Measurements from ENCODE around the gene NT5C2. TPM values are rescaled to one million over a fixed set of nuclear protein-coding genes. Genes with fewer than 3 reads are reported as not detected.

Gene NT5C2
- total and polyA plus RNA-seq, 2 of the 8 experiments (the other 6 are each of a cell fraction or from before 2014, with no cell fraction given): 35.2 to 106 TPM

DNA sequence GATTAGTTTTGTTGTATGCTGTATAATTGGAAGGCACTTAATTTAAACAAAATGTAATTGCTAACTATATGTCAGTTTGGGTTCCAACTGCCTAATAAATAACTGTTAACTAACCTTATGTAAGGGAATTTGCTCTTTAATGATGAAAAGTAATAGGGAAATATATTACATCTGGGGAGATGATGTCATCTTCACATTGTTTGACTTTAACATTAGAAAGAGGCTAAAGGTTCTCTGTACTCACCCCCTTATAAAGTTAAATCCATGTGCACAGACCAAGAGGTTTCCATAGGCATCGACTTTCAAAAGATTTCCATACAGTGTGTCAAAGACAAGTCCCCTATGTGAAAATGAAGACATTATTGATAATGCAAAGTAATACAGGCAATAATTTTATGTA lies 87.6 kb downstream of the NT5C2 start:
- H3K27me3 ChIP-seq (replicated peaks in 1 of 4; ENCODE audit: control insufficient read depth in 3 of 4, extremely low read depth in 1 of 4, insufficient read depth in 3 of 4, low read length in 3 of 4): no peaks in the 10 kb centered on the region
- FAIRE-seq: no peak
- H2AFZ ChIP-seq (ENCODE audit: low read length): no peak overlapping the region
- H4K91ac ChIP-seq (replicated peaks; ENCODE audit: insufficient read length, low read length): no peak overlapping the region
- no peaks in the 10 kb centered on the region for H3K23me2 ChIP-seq (ENCODE audit: low read depth, low read length)
- no peak overlapping the region for H3K4me2 ChIP-seq (ENCODE audit: insufficient read depth in 1 of 2, low read depth in 2 of 2, low read length in 2 of 2)
- no peak overlapping the region for H2BK5ac ChIP-seq (ENCODE audit: low read depth, low read length)
- peaks cover 0 to 1% of the 10 kb centered on the region in 2 experiments for H4K20me1 ChIP-seq (replicated peaks in 1 of 2; ENCODE audit: control insufficient read depth in 1 of 2, insufficient read depth in 2 of 2, low read length in 2 of 2)
- H3K4ac ChIP-seq (replicated peaks; ENCODE audit: insufficient read length, low read depth, low read length): no peak overlapping the region
- H2BK12ac ChIP-seq (ENCODE audit: low read depth, low read length): no peak overlapping the region
- H3K18ac ChIP-seq (ENCODE audit: extremely low read depth, low read length): no peak overlapping the region
- TF ChIP-seq EGR1 (IDR thresholded peaks at IDR 0.05; ENCODE audit: borderline replicate concordance, low read depth, low read length) (no peak), POLR2A (IDR thresholded peaks at IDR 0.05; ENCODE audit: control extremely low read depth in 1 of 2, low read depth in 2 of 2, low read length in 2 of 2) (no peak), NANOG (IDR thresholded peaks at IDR 0.05; ENCODE audit: insufficient read depth, low read depth, low read length, poor library complexity, severe bottlenecking) (no peak), GABPA (IDR thresholded peaks at IDR 0.05; ENCODE audit: borderline replicate concordance, insufficient read depth, low read length) (no peak), SAP30 (IDR thresholded peaks at IDR 0.05; ENCODE audit: insufficient read depth, insufficient replicate concordance, low read length) (no peak), RXRA (IDR thresholded peaks at IDR 0.05; ENCODE audit: insufficient read depth, low read depth, low read length) (no peak), BRCA1 (IDR thresholded peaks at IDR 0.05; ENCODE audit: low read depth, low read length) (no peak), SP4 (IDR thresholded peaks at IDR 0.05; ENCODE audit: low read length) (no peak), SIN3A (conservative IDR thresholded peaks at IDR 0.05 in 1 of 2, IDR thresholded peaks at IDR 0.05 in 1 of 2; ENCODE audit: low read depth in 1 of 2, low read length in 2 of 2) (no peak), KDM4A (IDR thresholded peaks at IDR 0.05; ENCODE audit: low read depth, low read length, severe bottlenecking) (no peak)
- TF ChIP-seq, protein P1, sequence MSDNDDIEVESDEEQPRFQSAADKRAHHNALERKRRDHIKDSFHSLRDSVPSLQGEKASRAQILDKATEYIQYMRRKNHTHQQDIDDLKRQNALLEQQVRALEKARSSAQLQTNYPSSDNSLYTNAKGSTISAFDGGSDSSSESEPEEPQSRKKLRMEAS (IDR thresholded peaks at IDR 0.05): no peak
- TF ChIP-seq, protein P2, sequence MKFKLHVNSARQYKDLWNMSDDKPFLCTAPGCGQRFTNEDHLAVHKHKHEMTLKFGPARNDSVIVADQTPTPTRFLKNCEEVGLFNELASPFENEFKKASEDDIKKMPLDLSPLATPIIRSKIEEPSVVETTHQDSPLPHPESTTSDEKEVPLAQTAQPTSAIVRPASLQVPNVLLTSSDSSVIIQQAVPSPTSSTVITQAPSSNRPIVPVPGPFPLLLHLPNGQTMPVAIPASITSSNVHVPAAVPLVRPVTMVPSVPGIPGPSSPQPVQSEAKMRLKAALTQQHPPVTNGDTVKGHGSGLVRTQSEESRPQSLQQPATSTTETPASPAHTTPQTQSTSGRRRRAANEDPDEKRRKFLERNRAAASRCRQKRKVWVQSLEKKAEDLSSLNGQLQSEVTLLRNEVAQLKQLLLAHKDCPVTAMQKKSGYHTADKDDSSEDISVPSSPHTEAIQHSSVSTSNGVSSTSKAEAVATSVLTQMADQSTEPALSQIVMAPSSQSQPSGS (IDR thresholded peaks at IDR 0.05; ENCODE audit: low read length): no peak
- H3K27ac ChIP-seq (ENCODE audit: low read depth, low read length): no peak overlapping the region
- H3K14ac ChIP-seq (ENCODE audit: insufficient read length): no peak overlapping the region
- H2AK5ac ChIP-seq (ENCODE audit: low read depth, low read length): no peak overlapping the region
- H4K8ac ChIP-seq (ENCODE audit: extremely low read depth, insufficient read depth, low read length): no peak overlapping the region
- H3K9ac ChIP-seq (replicated peaks in 1 of 4; ENCODE audit: extremely low read depth in 1 of 4, low read depth in 3 of 4, low read length in 3 of 4): no peak overlapping the region
- H4K5ac ChIP-seq (ENCODE audit: insufficient read length, low read depth, low read length): no peak overlapping the region
- H3K4me3 ChIP-seq (ENCODE audit: extremely low read depth in 1 of 4, insufficient read depth in 2 of 4, low read depth in 3 of 4, low read length in 4 of 4): no peak overlapping the region
- H3K79me1 ChIP-seq (ENCODE audit: low read depth, low read length): no peaks in the 10 kb centered on the region
- H2BK20ac ChIP-seq (ENCODE audit: low read length): no peak overlapping the region
- no peaks in the 10 kb centered on the region for H3K9me3 ChIP-seq (ENCODE audit: insufficient read depth in 2 of 2, low read depth in 1 of 2, low read length in 1 of 2)
- H3K23ac ChIP-seq (ENCODE audit: insufficient read length): no peak overlapping the region
- H3K36me3 ChIP-seq (ENCODE audit: control insufficient read depth in 2 of 4, insufficient read depth in 4 of 4, low read length in 3 of 4): peaks cover 0 to 17% (median 4%) of the 10 kb centered on the region in 4 experiments; a peak in 3 of 8 replicates
- H2BK120ac ChIP-seq (replicated peaks; ENCODE audit: low read depth, low read length): no peak overlapping the region
- no peak overlapping the region for H3K56ac ChIP-seq (replicated peaks; ENCODE audit: insufficient read length, low read depth, low read length)
- WGBS, 2 experiments (ENCODE audit: extremely low coverage in 1 of 2, insufficient coverage in 1 of 2, insufficient read length in 1 of 2, insufficient replicate concordance in 2 of 2, low coverage in 1 of 2, low lambda C conversion rate in 2 of 2, missing lambda C conversion rate in 1 of 2): 97% methylated on average over 1 of the region's 1 CpG; no CpG with 5 or more reads in 1 of the 2 experiments
- no peaks in the 10 kb centered on the region for H3K79me2 ChIP-seq (ENCODE audit: control insufficient read depth in 1 of 2, insufficient read depth in 2 of 2, low read length in 2 of 2)
- DNase-seq (ENCODE audit: low read depth in 1 of 2, low spot score in 2 of 2): no peak
- peaks cover 0 to 4% (median 0%) of the 10 kb centered on the region in 4 experiments; a peak in 1 of 7 replicates for H3K4me1 ChIP-seq (replicated peaks in 1 of 4; ENCODE audit: control insufficient read depth in 3 of 4, insufficient read depth in 4 of 4, low read length in 3 of 4)
- no peak overlapping the region for H2BK15ac ChIP-seq (ENCODE audit: low read length)
- CTCF ChIA-PET (ENCODE audit: partially characterized antibody): interaction anchor here (0.7 to 3.1 kb wide), 5 partner anchors 28 to 139 kb away, joined by 3 to 13 read pairs (median 3); no protein-coding TSS in a partner anchor
- POLR2A ChIA-PET (ENCODE audit: partially characterized antibody): no interaction called here
